ENCODE data around the gene LSM5.

DNA sequence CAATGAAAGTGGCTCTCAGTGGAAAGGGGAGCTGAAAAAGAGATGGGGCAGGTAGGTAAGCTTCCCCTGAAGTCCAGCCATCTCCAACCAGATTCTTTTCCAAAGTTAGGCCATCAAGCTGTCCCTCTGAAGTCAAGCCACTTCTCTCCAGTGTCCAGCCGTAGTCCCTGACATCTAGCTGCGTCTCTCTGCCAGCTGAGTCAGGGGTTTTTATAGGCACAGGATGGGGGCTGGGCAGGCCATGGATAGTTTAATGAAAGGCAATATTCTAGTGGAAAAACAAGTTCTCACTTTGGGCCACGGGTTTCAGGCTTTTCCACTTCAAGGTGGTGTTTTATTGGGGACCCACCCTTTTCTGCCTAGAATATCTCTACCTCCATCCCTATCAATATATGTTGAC is 41.9 kb upstream of the LSM5 start:
- TF ChIP-seq POLR2A (IDR thresholded peaks at IDR 0.05) (no peak), CTCF (IDR thresholded peaks at IDR 0.05) (no peak)

Measured in uterus (tissue), 2 donors.